Activated naive CD4-positive, alpha-beta T cell treated with anti-CD3 and anti-CD28 coated beads for 36 hours (primary cell): ENCODE results near the gene GLI2. TPM values are rescaled to one million over a fixed set of nuclear protein-coding genes. Genes with fewer than 3 reads are reported as not detected.

Experiments used
- CTCF ChIA-PET: fragments of 350-600 bp; sonication (Branson Sonifier 250); formaldehyde crosslinking; loops from one replicate; lab custom pipeline; 2021; ENCODE audit warnings: antibody characterized with exemption; lab: Charles Lee
- DNase-seq: peaks from one replicate; pipeline ENCODE4 v3.0.0-alpha.2; 2020
- H3K27ac Mint-ChIP-seq: one replicate; pipeline ENCODE4 v1.8.0; 2021; ENCODE audit warnings: mild to moderate bottlenecking, mixed read lengths
- H3K27me3 Mint-ChIP-seq: one replicate; pipeline ENCODE4 v1.8.0; 2021; ENCODE audit warnings: low read depth, mixed read lengths
- H3K36me3 Mint-ChIP-seq: one replicate; pipeline ENCODE4 v1.8.0; 2021; ENCODE audit warnings: low read depth, mixed read lengths
- H3K4me1 Mint-ChIP-seq: one replicate; pipeline ENCODE4 v1.8.0; 2021; ENCODE audit warnings: low read depth, mixed read lengths
- H3K4me3 Mint-ChIP-seq: one replicate; pipeline ENCODE4 v1.8.0; 2021; ENCODE audit warnings: mild to moderate bottlenecking, moderate library complexity, mixed read lengths
- H3K9me3 Mint-ChIP-seq: one replicate; pipeline ENCODE4 v1.8.0; 2021; ENCODE audit warnings: mixed read lengths
- intact Hi-C: fragments of 100-400 bp; cut with micrococcal nuclease; formaldehyde crosslinking; loops from one replicate; pipeline ENCODE4 v1.15.1; 2023
- total RNA-seq, 2 experiments: library from RNA; stranded (reverse); gene quantifications; one replicate each; pipeline ENCODE4 v1.2.3, GENCODE V29; 2021

GLI2 gene
- total RNA-seq, 2 experiments from 2014 or later = not detected

GRCh38 chr2:120751553-120751952 lies 15.9 kb downstream of the GLI2 start:
- Mint-ChIP-seq H3K36me3 (no peaks in the 10 kb centered on the region), H3K9me3 (no peaks in the 10 kb centered on the region), H3K27ac (no peak overlapping the region), H3K4me3 (no peak overlapping the region), H3K27me3 (no peaks in the 10 kb centered on the region), H3K4me1 (no peaks in the 10 kb centered on the region)
- DNase-seq = no peak
- intact Hi-C loops = no loop called here
- CTCF ChIA-PET = no interaction called here

DNA sequence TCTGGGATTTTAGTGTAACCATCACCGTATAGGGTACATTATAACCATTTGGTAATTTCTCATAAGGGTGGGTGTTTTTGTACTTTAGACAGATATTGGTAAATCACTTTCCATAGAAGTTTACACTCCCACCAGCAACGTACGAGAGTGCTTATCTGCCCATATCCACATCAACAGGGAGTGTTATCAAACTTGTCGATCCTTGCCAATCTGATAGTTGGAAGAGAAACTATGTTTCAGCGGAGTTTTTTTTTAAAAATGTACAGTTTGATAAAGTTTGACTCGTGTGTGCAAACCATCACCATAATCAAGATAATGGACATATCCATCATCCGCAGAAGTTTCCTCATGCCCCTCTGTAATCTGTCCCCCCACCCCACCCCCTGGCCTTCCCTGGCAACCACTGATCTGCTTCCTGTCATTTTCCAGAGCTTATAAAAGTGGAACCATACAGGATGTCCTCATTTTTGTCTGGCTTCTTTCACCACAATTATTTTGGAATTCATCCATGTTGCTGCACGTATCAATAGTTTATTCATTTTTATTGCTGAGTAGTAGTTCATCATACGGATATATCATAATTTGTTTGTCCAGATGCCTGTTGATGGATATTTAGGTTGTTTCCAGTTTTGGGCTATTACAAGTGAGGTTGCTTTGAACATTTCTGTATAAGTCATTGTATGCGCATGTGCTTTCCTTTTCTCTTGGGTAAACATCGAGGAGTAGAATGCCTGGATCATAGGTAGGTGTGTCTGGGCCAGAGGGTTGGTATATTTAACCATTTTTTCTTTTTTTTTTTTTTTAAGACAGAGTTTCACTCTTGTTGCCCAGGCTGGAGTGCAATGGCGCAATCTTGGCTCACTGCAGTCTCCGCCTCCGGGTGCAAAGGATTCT lies 18.6 kb downstream of the GLI2 start:
- H3K27ac Mint-ChIP-seq = no peak overlapping the region
- DNase-seq = no peak
- no peak overlapping the region for H3K4me3 Mint-ChIP-seq
- no peaks in the 10 kb centered on the region for H3K36me3 Mint-ChIP-seq
- no peaks in the 10 kb centered on the region for H3K9me3 Mint-ChIP-seq
- H3K4me1 Mint-ChIP-seq = no peaks in the 10 kb centered on the region
- H3K27me3 Mint-ChIP-seq = no peaks in the 10 kb centered on the region
- intact Hi-C loops = no loop called here
- CTCF ChIA-PET = no interaction called here

DNA sequence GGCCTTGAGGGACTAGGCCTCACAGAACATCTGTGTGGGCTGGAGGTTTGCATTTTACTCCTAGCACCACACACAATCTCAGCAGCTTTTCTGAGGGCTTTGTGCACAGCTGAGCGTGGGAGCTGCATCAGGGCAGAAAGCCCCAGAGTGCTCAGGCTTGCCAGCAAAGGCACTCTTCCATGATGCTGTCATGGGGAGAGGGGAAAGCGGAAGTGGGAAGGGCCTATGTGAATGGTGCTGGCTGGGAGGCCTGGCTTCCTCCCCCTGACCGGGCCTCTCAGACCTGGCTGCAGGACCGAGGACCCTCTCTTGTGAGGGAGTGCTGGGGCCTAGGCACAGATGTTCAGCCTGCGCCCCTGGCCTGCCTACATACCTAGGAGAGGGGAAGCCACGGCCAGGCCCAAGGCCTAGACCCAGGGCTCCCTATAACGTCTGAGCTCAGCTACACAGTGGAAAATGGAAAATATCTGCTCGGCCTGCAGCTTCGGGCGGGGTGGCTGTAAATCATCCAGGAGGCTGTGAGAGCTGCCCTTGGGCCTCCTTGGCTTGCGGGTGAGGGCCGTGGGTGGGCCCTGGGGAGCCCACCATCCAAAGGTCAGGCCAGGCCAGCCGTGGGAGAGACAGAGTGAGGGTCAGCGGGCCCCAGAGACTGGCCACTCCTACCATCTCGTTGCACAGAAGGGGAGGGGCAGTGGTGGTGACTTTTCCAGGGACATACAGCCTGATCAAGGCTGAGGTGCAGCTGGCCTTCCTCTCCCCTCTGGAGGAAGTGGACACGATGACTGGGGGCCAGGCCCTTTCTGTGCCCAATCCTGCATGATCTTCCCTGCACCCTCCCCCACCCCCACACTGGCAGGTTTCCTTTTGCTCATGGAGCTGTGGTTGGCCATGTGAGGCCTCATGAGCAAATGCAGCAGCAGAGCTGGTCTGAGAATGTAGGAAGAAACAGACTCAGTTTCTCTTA lies 22.8 kb downstream of the GLI2 start:
- Mint-ChIP-seq H3K27ac (no peak overlapping the region), H3K9me3 (no peaks in the 10 kb centered on the region), H3K27me3 (no peaks in the 10 kb centered on the region), H3K4me3 (no peak overlapping the region), H3K36me3 (no peaks in the 10 kb centered on the region), H3K4me1 (no peaks in the 10 kb centered on the region)
- CTCF ChIA-PET = no interaction called here
- intact Hi-C loops = no loop called here
- DNase-seq = no peak

GRCh38 chr2:120759543-120760331 lies 24.1 kb downstream of the GLI2 start:
- H3K4me1 Mint-ChIP-seq = no peaks in the 10 kb centered on the region
- no peaks in the 10 kb centered on the region for H3K9me3 Mint-ChIP-seq
- CTCF ChIA-PET = no interaction called here
- no peak overlapping the region for H3K4me3 Mint-ChIP-seq
- no peak overlapping the region for H3K27ac Mint-ChIP-seq
- intact Hi-C loops = no loop called here
- H3K27me3 Mint-ChIP-seq = no peaks in the 10 kb centered on the region
- DNase-seq = no peak
- H3K36me3 Mint-ChIP-seq = no peaks in the 10 kb centered on the region

- H3K4me1 Mint-ChIP-seq = no peaks in the 10 kb centered on the region
- CTCF ChIA-PET = no interaction called here
- H3K9me3 Mint-ChIP-seq = no peaks in the 10 kb centered on the region
- H3K36me3 Mint-ChIP-seq = no peaks in the 10 kb centered on the region
- no peak overlapping the region for H3K27ac Mint-ChIP-seq
- no peaks in the 10 kb centered on the region for H3K27me3 Mint-ChIP-seq
- no peak overlapping the region for H3K4me3 Mint-ChIP-seq
- intact Hi-C loops = no loop called here
- DNase-seq = no peak
These were observed 24.9 kb downstream of the GLI2 start for GRCh38 chr2:120760446-120761135.

- DNase-seq = no peak
- Mint-ChIP-seq H3K27ac (no peak overlapping the region), H3K4me1 (no peaks in the 10 kb centered on the region), H3K36me3 (no peaks in the 10 kb centered on the region), H3K9me3 (no peaks in the 10 kb centered on the region), H3K4me3 (no peak overlapping the region), H3K27me3 (no peaks in the 10 kb centered on the region)
- CTCF ChIA-PET = no interaction called here
- intact Hi-C loops = no loop called here
These were observed 25.6 kb downstream of the GLI2 start for GRCh38 chr2:120761164-120761861.

DNA sequence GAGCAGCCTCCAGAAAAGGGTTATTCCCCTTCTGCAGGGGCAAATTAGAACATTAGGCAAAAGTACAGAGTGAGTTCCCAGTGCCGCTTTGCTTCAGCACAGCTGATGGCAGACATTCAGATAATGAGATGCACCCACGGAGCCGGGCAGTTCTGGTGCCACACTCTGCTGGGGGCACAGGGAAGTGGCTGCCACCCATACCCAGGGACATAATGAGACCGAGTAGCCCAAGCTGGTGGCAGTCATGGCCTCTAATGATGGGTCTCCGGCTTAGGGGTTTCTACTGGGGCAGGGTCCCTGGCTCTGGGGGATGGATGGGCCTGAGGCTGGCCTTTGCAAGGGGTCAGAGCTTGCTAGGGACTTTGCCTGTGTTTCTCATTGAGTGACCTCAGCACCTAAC lies 26.2 kb downstream of the GLI2 start:
- Mint-ChIP-seq H3K9me3 (no peaks in the 10 kb centered on the region), H3K27ac (no peak overlapping the region), H3K4me3 (no peak overlapping the region), H3K27me3 (no peaks in the 10 kb centered on the region), H3K4me1 (no peaks in the 10 kb centered on the region), H3K36me3 (no peaks in the 10 kb centered on the region)
- CTCF ChIA-PET = no interaction called here
- intact Hi-C loops = no loop called here
- DNase-seq = no peak

- Mint-ChIP-seq H3K4me3 (no peak overlapping the region), H3K4me1 (no peaks in the 10 kb centered on the region), H3K36me3 (no peaks in the 10 kb centered on the region), H3K9me3 (no peaks in the 10 kb centered on the region), H3K27ac (no peak overlapping the region), H3K27me3 (no peaks in the 10 kb centered on the region)
- intact Hi-C loops = no loop called here
- DNase-seq = no peak
- CTCF ChIA-PET = no interaction called here
These were observed 26.8 kb downstream of the GLI2 start for GRCh38 chr2:120762341-120763061.

DNA sequence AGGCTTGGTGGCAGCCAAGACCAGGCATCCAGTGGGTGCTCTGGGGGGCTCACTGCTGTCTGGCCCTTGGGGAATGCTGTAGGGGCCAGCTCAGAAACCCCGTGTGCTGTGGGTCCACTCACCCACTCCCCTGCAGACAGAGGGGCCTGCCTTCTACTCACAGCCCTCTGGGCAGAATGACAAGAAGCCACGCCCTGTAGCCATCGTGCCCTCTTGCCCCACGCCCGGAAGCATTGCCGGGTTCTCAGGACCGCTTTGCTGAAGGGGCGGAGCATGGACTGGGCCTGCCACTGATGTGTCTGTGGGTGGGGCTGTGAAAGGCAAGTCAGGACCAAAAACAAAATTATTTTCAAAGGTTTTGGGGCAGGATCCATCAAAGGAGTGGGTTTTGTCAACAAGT lies 27.8 kb downstream of the GLI2 start:
- Mint-ChIP-seq H3K4me3 (no peak overlapping the region), H3K4me1 (no peaks in the 10 kb centered on the region), H3K27me3 (no peaks in the 10 kb centered on the region), H3K9me3 (no peaks in the 10 kb centered on the region), H3K36me3 (no peaks in the 10 kb centered on the region), H3K27ac (no peak overlapping the region)
- no peak for DNase-seq
- intact Hi-C loops = no loop called here
- CTCF ChIA-PET = no interaction called here

- Mint-ChIP-seq H3K4me3 (no peak overlapping the region), H3K4me1 (no peaks in the 10 kb centered on the region), H3K27ac (no peak overlapping the region), H3K27me3 (no peaks in the 10 kb centered on the region), H3K9me3 (no peaks in the 10 kb centered on the region), H3K36me3 (no peaks in the 10 kb centered on the region)
- CTCF ChIA-PET = no interaction called here
- intact Hi-C loops = no loop called here
- no peak for DNase-seq
These were observed 28.3 kb downstream of the GLI2 start for GRCh38 chr2:120763931-120764330.

GRCh38 chr2:120764492-120764891 lies 28.8 kb downstream of the GLI2 start:
- no peaks in the 10 kb centered on the region for H3K36me3 Mint-ChIP-seq
- no peak overlapping the region for H3K27ac Mint-ChIP-seq
- no peak for DNase-seq
- H3K4me1 Mint-ChIP-seq = no peaks in the 10 kb centered on the region
- no peaks in the 10 kb centered on the region for H3K9me3 Mint-ChIP-seq
- H3K4me3 Mint-ChIP-seq = no peak overlapping the region
- CTCF ChIA-PET = no interaction called here
- intact Hi-C loops = no loop called here
- no peaks in the 10 kb centered on the region for H3K27me3 Mint-ChIP-seq
